Measurements from ENCODE around the gene ANO2. TPM values are rescaled to one million over a fixed set of nuclear protein-coding genes. Genes with fewer than 3 reads are reported as not detected.

Gene ANO2
- total RNA-seq, 3 donors from 2014 or later (not counting 1 experiment from before 2014, with no cell fraction given): not detected

- Histone ChIP-seq H3K27ac (ENCODE audit: low read length) (no peak overlapping the region), H3K4me3 (ENCODE audit: low read length) (no peak overlapping the region), H3K36me3 (ENCODE audit: control insufficient read depth, insufficient read depth, low read length) (no peaks in the 10 kb centered on the region), H3K9me3 (ENCODE audit: control insufficient read depth, insufficient read depth, low read length) (no peaks in the 10 kb centered on the region), H3K4me1 (ENCODE audit: control insufficient read depth, insufficient read depth, low read length) (no peaks in the 10 kb centered on the region), H3K27me3 (ENCODE audit: control insufficient read depth, insufficient read depth, low read length) (no peaks in the 10 kb centered on the region)
- H3K36me3 Mint-ChIP-seq: no peaks in the 10 kb centered on the region
- peaks cover 0 to 6% of the 10 kb centered on the region in 2 donors for H3K27me3 Mint-ChIP-seq (ENCODE audit: low read depth in 2 of 2)
- no peaks in the 10 kb centered on the region for H3K4me1 Mint-ChIP-seq
- no peak overlapping the region for H3K27ac Mint-ChIP-seq
- 89% methylated on average over 9 of the region's 9 CpGs for WGBS (ENCODE audit: insufficient coverage)
- no peaks in the 10 kb centered on the region for H3K9me3 Mint-ChIP-seq
- intact Hi-C loops (cut with micrococcal nuclease): no loop called here
- H3K4me3 Mint-ChIP-seq: no peak overlapping the region
- no peak for DNase-seq
- no peak for TF ChIP-seq CTCF (IDR thresholded peaks at IDR 0.05)
- ATAC-seq: no peak
Measured at GRCh38 chr12:5916785-5917290, 28.2 kb downstream of the ANO2 start.

GRCh38 chr12:5915511-5915910 is 29.5 kb downstream of the ANO2 start:
- Histone ChIP-seq H3K9me3 (ENCODE audit: control insufficient read depth, insufficient read depth, low read length) (no peaks in the 10 kb centered on the region), H3K27ac (ENCODE audit: low read length) (no peak overlapping the region), H3K4me3 (ENCODE audit: low read length) (no peak overlapping the region), H3K27me3 (ENCODE audit: control insufficient read depth, insufficient read depth, low read length) (no peaks in the 10 kb centered on the region), H3K36me3 (ENCODE audit: control insufficient read depth, insufficient read depth, low read length) (no peaks in the 10 kb centered on the region), H3K4me1 (ENCODE audit: control insufficient read depth, insufficient read depth, low read length) (no peaks in the 10 kb centered on the region)
- Mint-ChIP-seq H3K27ac (no peak overlapping the region), H3K4me1 (no peaks in the 10 kb centered on the region), H3K36me3 (no peaks in the 10 kb centered on the region), H3K4me3 (no peak overlapping the region), H3K9me3 (no peaks in the 10 kb centered on the region), H3K27me3 (ENCODE audit: low read depth in 2 of 2) (peaks cover 0 to 7% of the 10 kb centered on the region in 2 donors)
- intact Hi-C loops (cut with micrococcal nuclease): no loop called here
- TF ChIP-seq CTCF (IDR thresholded peaks at IDR 0.05): no peak
- ATAC-seq: no peak
- WGBS (ENCODE audit: insufficient coverage): 98% methylated on average over 4 of the region's 4 CpGs
- no peak for DNase-seq

GRCh38 chr12:5914387-5915149 is 30.5 kb downstream of the ANO2 start:
- ATAC-seq: no peak
- no peak overlapping the region for H3K27ac Mint-ChIP-seq
- H3K36me3 Mint-ChIP-seq: no peaks in the 10 kb centered on the region
- H3K9me3 Mint-ChIP-seq: no peaks in the 10 kb centered on the region
- TF ChIP-seq CTCF (IDR thresholded peaks at IDR 0.05): no peak
- Histone ChIP-seq H3K4me1 (ENCODE audit: control insufficient read depth, insufficient read depth, low read length) (no peaks in the 10 kb centered on the region), H3K27ac (ENCODE audit: low read length) (no peak overlapping the region), H3K36me3 (ENCODE audit: control insufficient read depth, insufficient read depth, low read length) (no peaks in the 10 kb centered on the region), H3K27me3 (ENCODE audit: control insufficient read depth, insufficient read depth, low read length) (no peaks in the 10 kb centered on the region), H3K9me3 (ENCODE audit: control insufficient read depth, insufficient read depth, low read length) (no peaks in the 10 kb centered on the region), H3K4me3 (ENCODE audit: low read length) (no peak overlapping the region)
- 89% methylated on average over 11 of the region's 11 CpGs for WGBS (ENCODE audit: insufficient coverage)
- H3K4me3 Mint-ChIP-seq: no peak overlapping the region
- DNase-seq: no peak
- peaks cover 2 to 7% of the 10 kb centered on the region in 2 donors for H3K27me3 Mint-ChIP-seq (ENCODE audit: low read depth in 2 of 2)
- no peaks in the 10 kb centered on the region for H3K4me1 Mint-ChIP-seq
- intact Hi-C loops (cut with micrococcal nuclease): no loop called here
